RWPE2 (cell line): Measurements from ENCODE around the gene PIGH.

Experiments
- ATAC-seq: fragments of 200-7000 bp; cut with Tn5 transposase; 3 replicates; pipeline ENCODE4 v1.9.1; 2021; ENCODE audit warnings: low read depth
- DNase-seq: peaks from one replicate; pipeline ENCODE4 v3.0.0-alpha.2; 2020; ENCODE audit warnings: low spot score
- H3K27ac ChIP-seq: fragments of 450-650 bp; 2 replicates; pipeline ENCODE4 v1.5.1; 2017; ENCODE audit warnings: mild to moderate bottlenecking; ENCODE audit not compliant: poor library complexity, severe bottlenecking
- H3K27me3 ChIP-seq: fragments of 250-450 bp; sonication (Bioruptor Pico); 2 replicates; pipeline ENCODE4 v1.5.1; 2021; ENCODE audit warnings: mild to moderate bottlenecking, moderate library complexity; ENCODE audit not compliant: insufficient read depth, poor library complexity, severe bottlenecking
- H3K36me3 ChIP-seq: fragments of 250-450 bp; sonication (Bioruptor Pico); 2 replicates; pipeline ENCODE4 v1.5.1; 2020; ENCODE audit warnings: low read depth, mild to moderate bottlenecking, moderate library complexity
- H3K4me1 ChIP-seq: fragments of 250-450 bp; sonication (Bioruptor Pico); 2 replicates; pipeline ENCODE4 v1.5.1; 2021; ENCODE audit warnings: mild to moderate bottlenecking, moderate library complexity; ENCODE audit not compliant: insufficient read depth, poor library complexity, severe bottlenecking
- H3K4me3 ChIP-seq: fragments of 250-450 bp; sonication (Bioruptor Pico); 2 replicates; pipeline ENCODE4 v1.5.1; 2021; ENCODE audit warnings: mild to moderate bottlenecking, moderate library complexity; ENCODE audit not compliant: severe bottlenecking
- H3K9me3 ChIP-seq: fragments of 250-450 bp; sonication (Bioruptor Pico); 2 replicates; pipeline ENCODE4 v1.5.1; 2021; ENCODE audit warnings: mild to moderate bottlenecking, moderate library complexity; ENCODE audit not compliant: severe bottlenecking
- CTCF ChIP-seq: fragments of 450-650 bp; IDR thresholded peaks from one replicate; pipeline ENCODE4 v1.5.1; 2017; ENCODE audit warnings: mild to moderate bottlenecking, moderate library complexity; ENCODE audit not compliant: poor library complexity, severe bottlenecking

Gene PIGH

GRCh38 chr14:67574156-67574555, 25.9 kb downstream of the PIGH start:
- no peak overlapping the region for H3K27ac ChIP-seq
- no peak overlapping the region for H3K4me3 ChIP-seq
- no peak for ATAC-seq
- H3K36me3 ChIP-seq, result no peaks in the 10 kb centered on the region; the same call in 1 of the 2 replicates
- no peak for TF ChIP-seq CTCF
- peak; percentile 62 for DNase-seq
- no peaks in the 10 kb centered on the region for H3K9me3 ChIP-seq
- no peaks in the 10 kb centered on the region for H3K27me3 ChIP-seq
- no peaks in the 10 kb centered on the region for H3K4me1 ChIP-seq

- no peaks in the 10 kb centered on the region for H3K27me3 ChIP-seq
- no peak overlapping the region for H3K27ac ChIP-seq
- no peaks in the 10 kb centered on the region for H3K4me1 ChIP-seq
- DNase-seq (peak; percentile 45), ATAC-seq (no peak)
- no peak overlapping the region for H3K4me3 ChIP-seq
- no peaks in the 10 kb centered on the region; the same call in 1 of the 2 replicates for H3K36me3 ChIP-seq
- H3K9me3 ChIP-seq, result no peaks in the 10 kb centered on the region
- no peak for TF ChIP-seq CTCF
Measured at GRCh38 chr14:67573228-67574010, 26.6 kb downstream of the PIGH start.

- no peaks in the 10 kb centered on the region for H3K27me3 ChIP-seq
- no peak overlapping the region for H3K27ac ChIP-seq
- no peak for TF ChIP-seq CTCF
- no peak overlapping the region for H3K4me3 ChIP-seq
- H3K4me1 ChIP-seq, result no peaks in the 10 kb centered on the region
- DNase-seq (peak; percentile 44), ATAC-seq (no peak)
- H3K9me3 ChIP-seq, result no peaks in the 10 kb centered on the region
- H3K36me3 ChIP-seq, result no peaks in the 10 kb centered on the region; the same call in 1 of the 2 replicates
Measured at GRCh38 chr14:67572608-67573007, 27.5 kb downstream of the PIGH start.

GRCh38 chr14:67571991-67572323, 28.1 kb downstream of the PIGH start:
- DNase-seq (no peak), ATAC-seq (no peak)

More at GRCh38 chr14:67571991-67572323, 28.1 kb downstream of the PIGH start:
- no peaks in the 10 kb centered on the region for H3K27me3 ChIP-seq
- no peak for TF ChIP-seq CTCF
- no peaks in the 10 kb centered on the region for H3K9me3 ChIP-seq
- no peak overlapping the region for H3K4me3 ChIP-seq
- no peaks in the 10 kb centered on the region; the same call in 1 of the 2 replicates for H3K36me3 ChIP-seq
- H3K4me1 ChIP-seq, result peaks cover 6% of the 10 kb centered on the region
- no peak overlapping the region for H3K27ac ChIP-seq
